Choroid plexus epithelial cell (primary cell): ENCODE measurements around the gene MUC4.

Experiments used
- DNase-seq: peaks from one replicate; pipeline ENCODE4 v3.0.0-alpha.2; 2010; ENCODE audit warnings: low read depth
- H3K4me3 ChIP-seq: 2 replicates; pipeline ENCODE4 v1.5.1; 2011; ENCODE audit warnings: low read depth, mild to moderate bottlenecking, control low read depth, low read length, moderate library complexity
- CTCF ChIP-seq: conservative IDR thresholded peaks from 2 replicates; pipeline ENCODE4 v1.5.1; 2011; ENCODE audit warnings: low read depth, mild to moderate bottlenecking, control low read depth, inconsistent platforms, low read length, moderate library complexity

Gene MUC4

GRCh38 chr3:195766671-195767070 lies 45.1 kb downstream of the MUC4 start:
- DNase-seq = no peak
- no peak overlapping the region for H3K4me3 ChIP-seq
- TF ChIP-seq CTCF = no peak

GRCh38 chr3:195764961-195765706 lies 46.6 kb downstream of the MUC4 start:
- no peak for TF ChIP-seq CTCF
- no peak overlapping the region for H3K4me3 ChIP-seq
- DNase-seq = no peak

DNA sequence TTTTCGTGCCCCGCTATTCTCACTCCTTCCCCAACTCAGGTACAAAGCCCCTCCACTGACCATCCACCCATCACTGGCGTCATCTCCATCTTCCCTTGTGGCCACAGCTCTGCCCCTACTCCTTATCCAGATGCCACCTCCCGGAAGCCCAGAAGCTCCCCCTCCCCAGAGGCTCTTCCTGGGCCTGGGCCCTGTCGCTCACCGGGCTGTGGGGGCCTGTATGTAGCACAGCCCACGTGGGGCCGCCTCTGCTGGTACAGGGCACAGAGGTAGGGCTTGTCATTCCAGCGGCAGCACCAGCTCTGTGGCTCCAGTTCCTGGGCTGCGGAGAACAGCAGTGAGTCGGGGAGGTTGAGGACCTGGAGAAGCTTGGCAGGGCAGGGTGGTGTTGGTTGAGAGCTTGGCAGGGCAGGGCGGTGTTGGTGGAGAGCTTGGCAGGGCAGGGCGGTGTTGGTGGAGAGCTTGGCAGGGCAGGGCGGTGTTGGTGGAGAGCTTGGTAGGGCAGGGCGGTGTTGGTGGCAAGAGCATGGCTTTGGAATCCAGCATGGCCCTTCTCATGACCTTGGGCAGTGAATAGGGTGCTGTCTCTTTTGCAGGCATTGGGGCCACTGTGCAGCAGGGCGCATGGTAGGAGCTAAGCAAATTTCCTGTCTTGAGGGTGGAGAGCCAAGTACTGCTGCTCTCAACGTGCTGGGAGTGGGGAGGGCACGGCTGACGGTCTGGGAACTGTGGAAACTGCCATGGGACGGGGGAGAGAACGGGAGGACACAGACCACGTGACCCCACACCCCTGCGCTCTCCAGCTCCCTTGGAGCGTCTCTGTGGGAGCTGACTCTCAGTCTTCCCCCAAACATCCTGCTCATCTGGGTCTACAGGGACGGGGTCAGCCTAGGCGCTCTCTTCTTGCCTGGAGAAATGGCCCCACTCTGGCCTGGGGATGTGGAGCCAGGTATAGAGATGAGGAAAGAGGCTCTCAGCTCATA lies 47.6 kb downstream of the MUC4 start:
- TF ChIP-seq CTCF = no peak
- H3K4me3 ChIP-seq = no peak overlapping the region
- DNase-seq = no peak

GRCh38 chr3:195763076-195763830 lies 48.5 kb downstream of the MUC4 start:
- no peak for DNase-seq
- no peak overlapping the region for H3K4me3 ChIP-seq
- TF ChIP-seq CTCF = no peak

- H3K4me3 ChIP-seq = no peak overlapping the region
- TF ChIP-seq CTCF = no peak
- no peak for DNase-seq
These were observed 49.1 kb downstream of the MUC4 start for GRCh38 chr3:195762611-195763010.

- DNase-seq = no peak
- TF ChIP-seq CTCF = no peak
- H3K4me3 ChIP-seq = no peak overlapping the region
These were observed 49.5 kb downstream of the MUC4 start for GRCh38 chr3:195762249-195762585.
